ENCODE measurements around the gene RPP21.
A peak's percentile ranks its signal among the peaks of the same experiment; 100 is the strongest.

The RPP21 gene

DNA sequence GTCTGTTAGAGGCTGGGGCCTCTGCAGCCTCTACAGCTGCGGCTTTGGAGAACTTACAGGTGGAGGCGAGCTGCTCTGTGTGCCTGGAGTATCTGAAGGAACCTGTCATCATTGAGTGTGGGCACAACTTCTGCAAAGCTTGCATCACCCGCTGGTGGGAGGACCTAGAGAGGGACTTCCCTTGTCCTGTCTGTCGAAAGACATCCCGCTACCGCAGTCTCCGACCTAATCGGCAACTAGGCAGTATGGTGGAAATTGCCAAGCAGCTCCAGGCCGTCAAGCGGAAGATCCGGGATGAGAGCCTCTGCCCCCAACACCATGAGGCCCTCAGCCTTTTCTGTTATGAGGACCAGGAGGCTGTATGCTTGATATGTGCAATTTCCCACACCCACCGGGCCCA lies 15.6 kb upstream of the RPP21 start:
- Histone ChIP-seq H3K9me3 (replicated peaks in 1 of 2; ENCODE audit: control insufficient read depth in 2 of 2, insufficient read depth in 1 of 2, low read depth in 1 of 2, low read length in 2 of 2) (no peaks in the 10 kb centered on the region), H3K4me3 (ENCODE audit: low read length in 2 of 2) (peak overlapping the region in 1 of 2 donors; percentile 44), H3K9ac (ENCODE audit: low read depth, low read length, poor library complexity) (no peak overlapping the region), H3K4me1 (ENCODE audit: control insufficient read depth in 2 of 2, insufficient read depth in 1 of 2, low read depth in 1 of 2, low read length in 2 of 2) (peaks cover 2 to 9% of the 10 kb centered on the region in 2 donors), H2BK12ac (ENCODE audit: low read length) (no peak overlapping the region), H2AFZ (ENCODE audit: low read length) (no peak overlapping the region), H4K8ac (ENCODE audit: low read depth, low read length) (no peak overlapping the region), H3K36me3 (replicated peaks in 1 of 2; ENCODE audit: control insufficient read depth in 2 of 2, insufficient read depth in 2 of 2, low read length in 2 of 2) (peaks cover 14 to 48% of the 10 kb centered on the region in 2 donors), H3K23ac (ENCODE audit: low read depth, low read length, poor library complexity) (no peak overlapping the region), H3K27me3 (ENCODE audit: control insufficient read depth in 3 of 3, insufficient read depth in 3 of 3, low read depth in 1 of 3, low read length in 3 of 3) (no peaks in the 10 kb centered on the region), H3K4ac (ENCODE audit: low read length) (no peak overlapping the region), H3K14ac (ENCODE audit: low read length) (no peak overlapping the region), H3K18ac (ENCODE audit: low read length) (no peak overlapping the region), H2BK120ac (ENCODE audit: low read depth, low read length) (no peak overlapping the region), H3K4me2 (ENCODE audit: insufficient read depth, low read length, poor library complexity, severe bottlenecking) (no peak overlapping the region), H3K79me1 (ENCODE audit: low read depth, low read length) (peaks cover 1% of the 10 kb centered on the region), H4K91ac (ENCODE audit: low read depth, low read length, poor library complexity) (no peak overlapping the region), H2BK15ac (ENCODE audit: low read length) (no peak overlapping the region), H2AK5ac (ENCODE audit: low read depth, low read length) (no peak overlapping the region), H3K27ac (replicated peaks; ENCODE audit: low read length) (no peak overlapping the region), H2BK5ac (ENCODE audit: low read length) (no peak overlapping the region)
- DNase-seq (ENCODE audit: low spot score): no peak
- WGBS, 2 donors (ENCODE audit: extremely low coverage in 2 of 2, insufficient read length in 2 of 2, insufficient replicate concordance in 1 of 2): no CpG with 5 or more reads among the region's 12 CpGs

- DNase-seq (ENCODE audit: low spot score): no peak
- Histone ChIP-seq H2BK120ac (ENCODE audit: low read depth, low read length) (no peak overlapping the region), H3K4me3 (ENCODE audit: low read length in 2 of 2) (no peak overlapping the region), H3K9me3 (replicated peaks in 1 of 2; ENCODE audit: control insufficient read depth in 2 of 2, insufficient read depth in 1 of 2, low read depth in 1 of 2, low read length in 2 of 2) (no peaks in the 10 kb centered on the region), H2BK15ac (ENCODE audit: low read length) (no peak overlapping the region), H3K4ac (ENCODE audit: low read length) (no peak overlapping the region), H3K27ac (replicated peaks; ENCODE audit: low read length) (no peak overlapping the region), H3K14ac (ENCODE audit: low read length) (no peak overlapping the region), H3K4me1 (ENCODE audit: control insufficient read depth in 2 of 2, insufficient read depth in 1 of 2, low read depth in 1 of 2, low read length in 2 of 2) (peaks cover 0 to 5% of the 10 kb centered on the region in 2 donors), H4K8ac (ENCODE audit: low read depth, low read length) (no peak overlapping the region), H3K4me2 (ENCODE audit: insufficient read depth, low read length, poor library complexity, severe bottlenecking) (no peak overlapping the region), H3K36me3 (replicated peaks in 1 of 2; ENCODE audit: control insufficient read depth in 2 of 2, insufficient read depth in 2 of 2, low read length in 2 of 2) (peaks cover 20 to 74% of the 10 kb centered on the region in 2 donors), H2AFZ (ENCODE audit: low read length) (no peak overlapping the region), H3K18ac (ENCODE audit: low read length) (no peak overlapping the region), H3K79me1 (ENCODE audit: low read depth, low read length) (no peaks in the 10 kb centered on the region), H2AK5ac (ENCODE audit: low read depth, low read length) (no peak overlapping the region), H3K23ac (ENCODE audit: low read depth, low read length, poor library complexity) (no peak overlapping the region), H3K9ac (ENCODE audit: low read depth, low read length, poor library complexity) (no peak overlapping the region), H2BK12ac (ENCODE audit: low read length) (no peak overlapping the region), H3K27me3 (ENCODE audit: control insufficient read depth in 3 of 3, insufficient read depth in 3 of 3, low read depth in 1 of 3, low read length in 3 of 3) (no peaks in the 10 kb centered on the region), H2BK5ac (ENCODE audit: low read length) (no peak overlapping the region), H4K91ac (ENCODE audit: low read depth, low read length, poor library complexity) (no peak overlapping the region)
- no CpG with 5 or more reads among the region's 3 CpGs for WGBS, 2 donors (ENCODE audit: extremely low coverage in 2 of 2, insufficient read length in 2 of 2, insufficient replicate concordance in 1 of 2)
These were observed 13.0 kb upstream of the RPP21 start for GRCh38 chr6:30331981-30332380.

- no peak overlapping the region for H2AK5ac ChIP-seq (ENCODE audit: low read depth, low read length)
- H4K91ac ChIP-seq (ENCODE audit: low read depth, low read length, poor library complexity): no peak overlapping the region
- no peak overlapping the region for H4K8ac ChIP-seq (ENCODE audit: low read depth, low read length)
- H2BK15ac ChIP-seq (ENCODE audit: low read length): no peak overlapping the region
- no peaks in the 10 kb centered on the region for H3K4me1 ChIP-seq (ENCODE audit: control insufficient read depth in 2 of 2, insufficient read depth in 1 of 2, low read depth in 1 of 2, low read length in 2 of 2)
- no peaks in the 10 kb centered on the region for H3K27me3 ChIP-seq (ENCODE audit: control insufficient read depth in 3 of 3, insufficient read depth in 3 of 3, low read depth in 1 of 3, low read length in 3 of 3)
- H3K14ac ChIP-seq (ENCODE audit: low read length): no peak overlapping the region
- no peak overlapping the region for H3K23ac ChIP-seq (ENCODE audit: low read depth, low read length, poor library complexity)
- no peak overlapping the region for H3K4ac ChIP-seq (ENCODE audit: low read length)
- H3K36me3 ChIP-seq (replicated peaks in 1 of 2; ENCODE audit: control insufficient read depth in 2 of 2, insufficient read depth in 2 of 2, low read length in 2 of 2): peaks cover 22 to 92% of the 10 kb centered on the region in 2 donors
- H3K18ac ChIP-seq (ENCODE audit: low read length): no peak overlapping the region
- no peaks in the 10 kb centered on the region for H3K9me3 ChIP-seq (replicated peaks in 1 of 2; ENCODE audit: control insufficient read depth in 2 of 2, insufficient read depth in 1 of 2, low read depth in 1 of 2, low read length in 2 of 2)
- H3K9ac ChIP-seq (ENCODE audit: low read depth, low read length, poor library complexity): no peak overlapping the region
- no peak overlapping the region for H2BK12ac ChIP-seq (ENCODE audit: low read length)
- no peak overlapping the region for H3K27ac ChIP-seq (replicated peaks; ENCODE audit: low read length)
- no peak overlapping the region for H2AFZ ChIP-seq (ENCODE audit: low read length)
- H3K4me3 ChIP-seq (ENCODE audit: low read length in 2 of 2): no peak overlapping the region
- DNase-seq (ENCODE audit: low spot score): no peak
- H3K4me2 ChIP-seq (ENCODE audit: insufficient read depth, low read length, poor library complexity, severe bottlenecking): no peak overlapping the region
- no peak overlapping the region for H2BK120ac ChIP-seq (ENCODE audit: low read depth, low read length)
- no peaks in the 10 kb centered on the region for H3K79me1 ChIP-seq (ENCODE audit: low read depth, low read length)
- no peak overlapping the region for H2BK5ac ChIP-seq (ENCODE audit: low read length)
- WGBS, 2 donors (ENCODE audit: extremely low coverage in 2 of 2, insufficient read length in 2 of 2, insufficient replicate concordance in 1 of 2): no CpG with 5 or more reads among the region's 2 CpGs
These were observed 10.7 kb upstream of the RPP21 start for GRCh38 chr6:30334075-30334783.

- Histone ChIP-seq H2BK12ac (ENCODE audit: low read length) (no peak overlapping the region), H3K9me3 (replicated peaks in 1 of 2; ENCODE audit: control insufficient read depth in 2 of 2, insufficient read depth in 1 of 2, low read depth in 1 of 2, low read length in 2 of 2) (no peaks in the 10 kb centered on the region), H3K79me1 (ENCODE audit: low read depth, low read length) (no peaks in the 10 kb centered on the region), H3K4me1 (ENCODE audit: control insufficient read depth in 2 of 2, insufficient read depth in 1 of 2, low read depth in 1 of 2, low read length in 2 of 2) (peaks cover 0 to under 1% of the 10 kb centered on the region in 2 donors), H2BK15ac (ENCODE audit: low read length) (no peak overlapping the region), H3K36me3 (replicated peaks in 1 of 2; ENCODE audit: control insufficient read depth in 2 of 2, insufficient read depth in 2 of 2, low read length in 2 of 2) (peaks cover 13 to 65% of the 10 kb centered on the region in 2 donors), H3K18ac (ENCODE audit: low read length) (no peak overlapping the region), H4K91ac (ENCODE audit: low read depth, low read length, poor library complexity) (no peak overlapping the region), H4K8ac (ENCODE audit: low read depth, low read length) (no peak overlapping the region), H3K4me3 (ENCODE audit: low read length in 2 of 2) (no peak overlapping the region), H2AK5ac (ENCODE audit: low read depth, low read length) (no peak overlapping the region), H3K4ac (ENCODE audit: low read length) (no peak overlapping the region), H3K27me3 (ENCODE audit: control insufficient read depth in 3 of 3, insufficient read depth in 3 of 3, low read depth in 1 of 3, low read length in 3 of 3) (no peaks in the 10 kb centered on the region), H3K27ac (replicated peaks; ENCODE audit: low read length) (no peak overlapping the region), H3K23ac (ENCODE audit: low read depth, low read length, poor library complexity) (no peak overlapping the region), H3K14ac (ENCODE audit: low read length) (no peak overlapping the region), H2BK5ac (ENCODE audit: low read length) (no peak overlapping the region), H2BK120ac (ENCODE audit: low read depth, low read length) (no peak overlapping the region), H2AFZ (ENCODE audit: low read length) (no peak overlapping the region), H3K9ac (ENCODE audit: low read depth, low read length, poor library complexity) (no peak overlapping the region), H3K4me2 (ENCODE audit: insufficient read depth, low read length, poor library complexity, severe bottlenecking) (no peak overlapping the region)
- no peak for DNase-seq (ENCODE audit: low spot score)
- WGBS, 2 donors (ENCODE audit: extremely low coverage in 2 of 2, insufficient read length in 2 of 2, insufficient replicate concordance in 1 of 2): no CpG with 5 or more reads among the region's 6 CpGs
These were observed 4.3 kb upstream of the RPP21 start for GRCh38 chr6:30340589-30341054.

All from neuronal stem cell (in vitro differentiated cells).